ENCODE results near the gene TEX19.

- TF ChIP-seq CTCF (conservative IDR thresholded peaks at IDR 0.05; ENCODE audit: low read length) = no peak
- TF ChIP-seq EZH2phosphoT487 (IDR thresholded peaks at IDR 0.05; ENCODE audit: borderline replicate concordance, low read depth, low read length) = no peak
These were observed 11.7 kb downstream of the TEX19 start for GRCh38 chr17:82370471-82371332.

Measured in OCI-LY7 (cell line).